Measurements from ENCODE around the gene TGFBI.

TGFBI gene

DNA sequence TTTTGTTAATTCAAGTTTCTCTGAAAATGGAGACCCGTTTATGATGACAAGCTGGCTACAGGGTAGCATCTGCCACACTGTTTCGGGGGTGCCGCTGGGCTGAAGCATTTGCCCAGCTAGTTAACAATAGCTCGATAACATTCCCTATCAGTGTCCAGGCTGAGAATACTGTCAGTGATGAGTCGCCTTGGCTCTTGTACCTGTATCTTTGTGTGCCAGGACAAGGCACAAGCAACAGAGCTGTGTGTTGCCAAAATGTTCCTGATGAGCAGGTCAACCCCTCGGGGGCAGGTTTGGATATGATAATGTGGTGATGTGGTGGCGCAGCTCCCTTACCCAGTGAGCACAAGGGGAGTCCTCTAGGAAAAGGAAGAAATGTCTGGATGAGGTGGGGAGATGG, 7.0 kb downstream of the TGFBI start:
- TF ChIP-seq, protein P1, sequence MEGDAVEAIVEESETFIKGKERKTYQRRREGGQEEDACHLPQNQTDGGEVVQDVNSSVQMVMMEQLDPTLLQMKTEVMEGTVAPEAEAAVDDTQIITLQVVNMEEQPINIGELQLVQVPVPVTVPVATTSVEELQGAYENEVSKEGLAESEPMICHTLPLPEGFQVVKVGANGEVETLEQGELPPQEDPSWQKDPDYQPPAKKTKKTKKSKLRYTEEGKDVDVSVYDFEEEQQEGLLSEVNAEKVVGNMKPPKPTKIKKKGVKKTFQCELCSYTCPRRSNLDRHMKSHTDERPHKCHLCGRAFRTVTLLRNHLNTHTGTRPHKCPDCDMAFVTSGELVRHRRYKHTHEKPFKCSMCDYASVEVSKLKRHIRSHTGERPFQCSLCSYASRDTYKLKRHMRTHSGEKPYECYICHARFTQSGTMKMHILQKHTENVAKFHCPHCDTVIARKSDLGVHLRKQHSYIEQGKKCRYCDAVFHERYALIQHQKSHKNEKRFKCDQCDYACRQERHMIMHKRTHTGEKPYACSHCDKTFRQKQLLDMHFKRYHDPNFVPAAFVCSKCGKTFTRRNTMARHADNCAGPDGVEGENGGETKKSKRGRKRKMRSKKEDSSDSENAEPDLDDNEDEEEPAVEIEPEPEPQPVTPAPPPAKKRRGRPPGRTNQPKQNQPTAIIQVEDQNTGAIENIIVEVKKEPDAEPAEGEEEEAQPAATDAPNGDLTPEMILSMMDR (IDR thresholded peaks at IDR 0.05; ENCODE audit: borderline replicate concordance, insufficient read depth, low read depth, low read length): no peak
- H3K4me3 ChIP-seq (ENCODE audit: low read depth, low read length): no peak overlapping the region

DNA sequence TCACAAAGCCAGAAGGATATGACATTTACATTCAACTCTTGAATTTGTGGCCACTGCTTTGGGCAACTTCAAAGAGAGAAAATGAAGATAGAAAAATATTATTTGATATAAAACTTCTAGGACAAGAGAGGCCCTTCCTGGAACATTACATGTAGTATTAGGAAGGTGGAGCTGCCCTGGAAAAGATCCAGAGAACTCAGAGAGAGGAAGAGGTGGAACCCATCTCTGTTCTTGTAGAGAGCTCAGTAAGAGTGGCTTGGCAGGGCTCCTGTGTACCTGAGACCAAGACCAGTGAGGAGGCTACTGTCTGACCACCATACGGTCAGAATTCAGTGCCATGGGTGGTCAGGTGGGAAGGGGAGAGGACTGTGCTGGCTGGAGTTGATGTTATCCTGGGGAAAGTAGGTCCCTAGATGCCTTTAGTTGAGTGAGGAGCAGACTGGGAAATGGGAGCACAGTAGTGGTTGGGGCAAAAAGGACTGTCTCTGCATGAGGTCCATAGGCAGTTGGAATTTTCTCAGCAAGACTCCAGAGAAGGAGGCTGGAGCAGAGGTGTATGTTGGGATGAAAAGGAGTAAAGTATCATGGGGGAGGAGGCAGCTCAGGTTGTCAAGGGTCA, 7.6 kb downstream of the TGFBI start:
- H3K4me3 ChIP-seq (ENCODE audit: low read depth, low read length): no peak overlapping the region
- TF ChIP-seq, protein P1 (IDR thresholded peaks at IDR 0.05; ENCODE audit: borderline replicate concordance, insufficient read depth, low read depth, low read length): no peak

DNA sequence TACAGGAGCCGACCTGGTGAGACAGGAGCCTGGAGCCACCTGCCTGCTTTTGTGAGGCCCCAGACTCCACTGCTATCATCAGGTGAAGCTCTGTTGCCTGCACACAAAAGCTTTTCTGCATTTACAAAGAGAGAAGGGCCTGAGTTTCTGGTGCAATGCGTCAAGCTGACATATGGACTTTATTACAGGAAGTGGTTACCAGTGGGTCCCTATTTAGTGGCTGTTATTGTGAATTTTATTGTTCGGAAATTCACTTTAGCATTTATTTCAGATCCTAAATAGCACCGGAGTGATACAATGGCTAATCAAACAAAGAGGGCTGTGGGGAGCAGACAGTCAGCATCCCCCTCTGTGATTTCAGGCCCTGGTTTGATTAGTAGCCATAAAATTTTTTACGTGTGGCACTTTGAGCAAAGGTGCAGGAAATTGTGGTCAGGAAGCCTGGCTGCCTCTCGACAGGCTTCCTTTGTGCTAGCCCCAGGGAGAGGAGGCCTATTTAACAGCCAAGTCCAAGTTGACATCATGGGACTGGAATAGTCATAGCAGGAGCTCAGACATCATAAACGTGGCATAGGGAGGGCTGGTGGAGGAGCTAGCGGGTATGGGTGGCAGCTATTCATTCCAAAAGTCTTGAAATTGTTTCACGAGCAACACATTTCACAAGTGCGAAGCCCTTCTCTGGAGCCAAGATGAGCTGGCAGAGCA, 8.4 kb downstream of the TGFBI start:
- H3K4me3 ChIP-seq (ENCODE audit: low read depth, low read length): no peak overlapping the region
- TF ChIP-seq, protein P1 (IDR thresholded peaks at IDR 0.05; ENCODE audit: borderline replicate concordance, insufficient read depth, low read depth, low read length): no peak

GRCh38 chr5:136038635-136039034, 9.8 kb downstream of the TGFBI start:
- TF ChIP-seq, protein P1 (IDR thresholded peaks at IDR 0.05; ENCODE audit: borderline replicate concordance, insufficient read depth, low read depth, low read length): no peak
- no peak overlapping the region for H3K4me3 ChIP-seq (ENCODE audit: low read depth, low read length)

- H3K4me3 ChIP-seq (ENCODE audit: low read depth, low read length): no peak overlapping the region
- TF ChIP-seq, protein P1 (IDR thresholded peaks at IDR 0.05; ENCODE audit: borderline replicate concordance, insufficient read depth, low read depth, low read length): no peak
Measured at GRCh38 chr5:136039202-136039601, 10.4 kb downstream of the TGFBI start.

DNA sequence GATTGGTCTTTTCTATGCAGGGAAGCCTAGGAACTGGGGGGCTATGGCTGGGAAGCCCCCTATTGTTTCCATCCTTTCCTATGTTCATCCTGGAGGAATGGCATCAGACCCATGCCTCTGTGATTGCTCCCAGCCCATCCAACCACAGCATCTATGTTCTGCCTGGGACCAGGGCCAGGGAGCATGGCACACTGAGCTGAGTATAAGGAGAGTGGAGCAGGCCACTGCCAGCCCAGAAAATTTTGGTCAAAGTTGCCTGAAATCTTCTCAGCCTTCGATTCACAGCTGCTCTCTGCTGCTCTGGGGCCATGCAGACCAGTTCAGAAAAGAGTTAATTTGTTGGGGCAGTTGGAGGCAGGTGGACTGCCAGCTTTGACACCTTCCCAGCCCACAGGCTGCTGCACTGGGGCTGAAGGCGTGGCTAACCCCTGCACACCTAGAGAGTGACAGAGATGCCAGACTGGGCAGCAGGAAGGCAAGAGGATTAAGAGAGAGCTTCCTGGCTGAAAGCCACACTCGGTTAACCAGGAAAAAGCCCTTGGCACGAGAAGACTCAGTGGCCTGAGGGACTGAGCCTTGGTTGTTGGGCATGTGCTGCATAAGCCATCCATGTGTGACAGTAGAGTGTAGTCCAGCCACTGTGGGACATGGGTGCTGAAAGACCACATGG, 12.1 kb downstream of the TGFBI start:
- TF ChIP-seq, protein P1 (IDR thresholded peaks at IDR 0.05; ENCODE audit: borderline replicate concordance, insufficient read depth, low read depth, low read length): no peak

More for the DNA sequence above, 12.1 kb downstream of the TGFBI start:
- no peak overlapping the region for H3K4me3 ChIP-seq (ENCODE audit: low read depth, low read length)

Data from GM12875 (cell line).